Subcutaneous abdominal adipose tissue (tissue), 5 donors: ENCODE data around the gene RENBP.

Source experiments
- H3K27ac ChIP-seq: one replicate; pipeline ENCODE4 v1.7.0; 2013; ENCODE audit warnings: low read depth, mild to moderate bottlenecking, inconsistent platforms, low read length, moderate library complexity
- H3K27me3 ChIP-seq, 5 donors: one replicate each; pipeline ENCODE4 v1.7.0; 2013; ENCODE audit warnings: low read length in 5 of 5, inconsistent platforms in 1 of 5; ENCODE audit not compliant: control insufficient read depth in 5 of 5, insufficient read depth in 4 of 5
- H3K36me3 ChIP-seq, 5 donors: one replicate each; pipeline ENCODE4 v1.7.0; 2013; ENCODE audit warnings: low read length in 5 of 5; ENCODE audit not compliant: control insufficient read depth in 5 of 5, insufficient read depth in 5 of 5
- H3K4me1 ChIP-seq, 5 donors: one replicate each; pipeline ENCODE4 v1.7.0; 2013; ENCODE audit warnings: low read length in 5 of 5, mild to moderate bottlenecking in 3 of 5, moderate library complexity in 1 of 5; ENCODE audit not compliant: control insufficient read depth in 5 of 5, insufficient read depth in 5 of 5
- H3K4me3 ChIP-seq, 5 donors: one replicate each; pipeline ENCODE4 v1.7.0; 2013; ENCODE audit warnings: low read length in 5 of 5, low read depth in 1 of 5
- H3K9ac ChIP-seq, 5 donors: one replicate each; pipeline ENCODE4 v1.7.0; 2013; ENCODE audit warnings: low read length in 5 of 5, mild to moderate bottlenecking in 4 of 5, moderate library complexity in 3 of 5
- H3K9me3 ChIP-seq, 5 donors: one replicate each; pipeline ENCODE4 v1.7.0; 2013; ENCODE audit warnings: low read length in 5 of 5; ENCODE audit not compliant: control insufficient read depth in 5 of 5
- donor health status: healthy.
- donor health status: healthy.
- donor health status: healthy.
- donor health status: healthy.
- donor health status: healthy.

The RENBP gene

DNA sequence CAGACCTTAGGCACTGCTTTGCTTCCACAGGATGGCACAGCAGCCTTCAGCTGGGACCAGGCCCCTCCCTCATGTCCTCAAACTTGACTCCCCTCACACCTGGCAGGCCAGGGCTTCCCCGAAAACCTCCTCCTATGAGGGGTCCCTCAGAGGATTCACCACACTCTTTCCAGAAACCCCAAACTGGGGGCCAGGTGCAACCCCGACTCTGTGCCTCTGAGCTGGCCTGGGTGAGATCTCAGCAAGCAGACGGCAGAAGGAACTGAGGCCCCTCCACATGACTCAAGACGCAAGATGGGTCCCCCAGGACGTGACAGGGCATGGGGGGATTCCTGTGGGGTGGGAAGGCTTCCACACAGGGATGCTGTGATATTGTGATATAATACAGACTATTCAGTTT lies 21.0 kb upstream of the RENBP start:
- Histone ChIP-seq H3K9ac (no peak overlapping the region), H3K4me3 (no peak overlapping the region), H3K36me3 (peaks cover 0 to 45% (median 32%) of the 10 kb centered on the region in 5 donors), H3K4me1 (peaks cover 4 to 49% (median 42%) of the 10 kb centered on the region in 5 donors), H3K9me3 (no peaks in the 10 kb centered on the region), H3K27me3 (peaks cover 0 to 15% (median 10%) of the 10 kb centered on the region in 5 donors), H3K27ac (no peak overlapping the region)

DNA sequence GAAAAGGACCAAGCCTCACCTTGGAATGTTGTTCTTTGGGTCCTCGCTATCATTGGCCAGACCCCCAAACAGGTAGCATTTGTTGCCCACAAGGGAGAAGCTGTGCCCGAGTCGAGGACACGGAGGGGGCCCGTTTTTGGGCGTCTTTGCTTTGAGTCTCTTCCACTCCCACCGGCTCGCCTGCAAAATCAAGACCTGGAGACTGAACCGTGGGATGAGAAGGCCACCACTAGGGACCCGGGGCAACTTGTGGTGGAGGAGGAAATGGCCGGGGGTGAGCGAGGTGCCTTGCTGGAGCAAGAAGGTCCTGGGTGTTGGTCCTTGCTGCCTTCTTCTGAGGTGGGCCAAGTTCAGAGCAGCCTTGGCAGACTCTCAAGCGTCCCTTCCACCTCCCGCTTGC lies 19.7 kb upstream of the RENBP start:
- H3K36me3 ChIP-seq: peaks cover 0 to 58% (median 44%) of the 10 kb centered on the region in 5 donors
- H3K27ac ChIP-seq: no peak overlapping the region
- H3K9ac ChIP-seq: no peak overlapping the region
- no peak overlapping the region for H3K4me3 ChIP-seq
- peaks cover 0 to 13% (median 10%) of the 10 kb centered on the region in 5 donors for H3K27me3 ChIP-seq
- peaks cover 3 to 39% (median 34%) of the 10 kb centered on the region in 5 donors for H3K4me1 ChIP-seq
- H3K9me3 ChIP-seq: no peaks in the 10 kb centered on the region

- Histone ChIP-seq H3K36me3 (peaks cover 0 to 63% (median 49%) of the 10 kb centered on the region in 5 donors), H3K4me3 (no peak overlapping the region), H3K9ac (no peak overlapping the region), H3K27me3 (peaks cover 0 to 18% (median 10%) of the 10 kb centered on the region in 5 donors), H3K27ac (no peak overlapping the region), H3K4me1 (peaks cover 3 to 34% (median 29%) of the 10 kb centered on the region in 5 donors), H3K9me3 (no peaks in the 10 kb centered on the region)
Observed at GRCh38 chrX:153963546-153963945, 19.1 kb upstream of the RENBP start.

GRCh38 chrX:153961292-153961691 lies 16.8 kb upstream of the RENBP start:
- Histone ChIP-seq H3K9ac (no peak overlapping the region), H3K27me3 (peaks cover 0 to 19% (median 6%) of the 10 kb centered on the region in 5 donors), H3K4me1 (peaks cover 2 to 11% (median 6%) of the 10 kb centered on the region in 5 donors), H3K36me3 (peaks cover 0 to 83% (median 72%) of the 10 kb centered on the region in 5 donors), H3K9me3 (no peaks in the 10 kb centered on the region), H3K4me3 (no peak overlapping the region), H3K27ac (no peak overlapping the region)

DNA sequence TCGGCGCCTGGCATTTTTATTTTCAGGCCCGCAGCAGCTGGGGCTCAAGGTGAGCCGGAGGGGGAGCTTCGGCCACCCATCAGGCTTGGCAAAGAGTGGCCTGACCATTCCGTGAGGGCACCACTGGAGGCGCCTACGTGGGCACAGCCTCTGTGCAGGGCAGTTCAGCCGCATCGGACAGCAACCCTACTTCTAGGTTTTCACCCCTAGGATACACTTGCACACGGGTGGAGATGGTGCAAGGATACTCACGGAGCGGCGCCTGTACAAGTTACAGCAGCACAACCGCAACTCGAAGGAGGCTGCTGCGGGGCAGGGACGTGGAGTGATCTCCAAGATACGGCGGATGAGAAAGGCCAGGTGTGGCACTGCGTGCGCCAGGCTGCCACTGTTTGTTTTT lies 16.3 kb upstream of the RENBP start:
- peaks cover 0 to 88% (median 77%) of the 10 kb centered on the region in 5 donors for H3K36me3 ChIP-seq
- H3K27me3 ChIP-seq: peaks cover 0 to 19% (median 6%) of the 10 kb centered on the region in 5 donors
- no peak overlapping the region for H3K9ac ChIP-seq
- peaks cover 0 to 6% (median 1%) of the 10 kb centered on the region in 5 donors for H3K4me1 ChIP-seq
- H3K27ac ChIP-seq: no peak overlapping the region
- H3K9me3 ChIP-seq: no peaks in the 10 kb centered on the region
- no peak overlapping the region for H3K4me3 ChIP-seq

GRCh38 chrX:153960077-153960476 lies 15.6 kb upstream of the RENBP start:
- H3K9me3 ChIP-seq: no peaks in the 10 kb centered on the region
- H3K27me3 ChIP-seq: peaks cover 0 to 19% (median 8%) of the 10 kb centered on the region in 5 donors
- H3K4me3 ChIP-seq: no peak overlapping the region
- H3K9ac ChIP-seq: no peak overlapping the region
- H3K27ac ChIP-seq: no peak overlapping the region
- no peaks in the 10 kb centered on the region for H3K4me1 ChIP-seq
- H3K36me3 ChIP-seq: peaks cover 0 to 96% (median 84%) of the 10 kb centered on the region in 5 donors

GRCh38 chrX:153959649-153960048 lies 15.2 kb upstream of the RENBP start:
- Histone ChIP-seq H3K4me1 (no peaks in the 10 kb centered on the region), H3K9ac (no peak overlapping the region), H3K9me3 (no peaks in the 10 kb centered on the region), H3K4me3 (no peak overlapping the region), H3K27ac (no peak overlapping the region), H3K36me3 (peaks cover 0 to 100% (median 88%) of the 10 kb centered on the region in 5 donors), H3K27me3 (peaks cover 0 to 19% (median 5%) of the 10 kb centered on the region in 5 donors)

- Histone ChIP-seq H3K4me1 (no peaks in the 10 kb centered on the region), H3K27me3 (peaks cover 0 to 19% (median 5%) of the 10 kb centered on the region in 5 donors), H3K4me3 (no peak overlapping the region), H3K27ac (no peak overlapping the region), H3K36me3 (peaks cover 0 to 100% (median 97%) of the 10 kb centered on the region in 5 donors), H3K9me3 (no peaks in the 10 kb centered on the region), H3K9ac (no peak overlapping the region)
Observed at GRCh38 chrX:153958605-153959004, 14.2 kb upstream of the RENBP start.

- H3K9ac ChIP-seq: no peak overlapping the region
- no peaks in the 10 kb centered on the region for H3K9me3 ChIP-seq
- H3K4me1 ChIP-seq: no peaks in the 10 kb centered on the region
- H3K27me3 ChIP-seq: peaks cover 0 to 14% (median 5%) of the 10 kb centered on the region in 5 donors
- no peak overlapping the region for H3K27ac ChIP-seq
- peaks cover 0 to 98% (median 96%) of the 10 kb centered on the region in 5 donors for H3K36me3 ChIP-seq
- no peak overlapping the region for H3K4me3 ChIP-seq
Observed at GRCh38 chrX:153957224-153957623, 12.8 kb upstream of the RENBP start.

DNA sequence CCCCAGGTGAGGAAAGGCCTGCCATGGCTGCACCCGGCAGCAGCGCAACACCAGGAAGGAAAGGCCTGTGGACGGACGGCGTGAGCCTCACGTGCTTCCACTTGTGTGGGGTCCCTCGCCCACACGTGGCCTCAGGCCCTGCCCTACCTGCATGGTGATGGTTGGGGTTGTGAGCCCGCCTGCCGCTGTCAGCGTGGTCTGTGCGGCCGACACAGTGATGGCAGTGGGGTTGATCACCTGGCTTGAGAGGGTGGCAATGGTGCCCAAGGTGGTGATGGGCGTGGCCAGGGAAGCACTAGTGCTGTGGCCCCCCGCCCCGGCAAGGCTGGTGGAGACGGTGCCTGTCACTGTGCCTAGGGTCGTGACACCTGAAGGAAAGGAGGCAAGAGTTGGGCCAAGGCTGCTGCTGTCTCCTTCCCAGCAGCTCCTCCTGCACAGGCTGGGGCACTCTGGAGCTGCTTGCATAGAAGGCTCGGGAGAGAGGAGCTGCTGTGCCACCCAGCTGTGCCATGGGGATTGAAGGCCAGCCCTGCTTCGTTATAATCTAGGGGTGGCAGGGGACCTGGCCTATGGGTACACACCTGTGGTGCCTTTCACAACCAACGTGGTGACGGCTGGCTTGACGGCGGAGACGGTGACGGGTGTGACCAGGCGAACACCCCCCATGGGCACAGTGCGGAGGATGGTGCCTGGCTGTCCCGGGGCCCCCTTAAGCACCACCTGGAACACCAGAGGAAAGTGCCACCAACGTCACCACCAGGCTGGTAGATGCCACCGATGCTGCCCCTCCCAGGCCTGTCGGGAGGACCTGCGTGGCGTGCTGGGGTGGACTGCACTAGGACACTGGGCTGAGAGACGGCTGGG lies 11.8 kb upstream of the RENBP start:
- no peak overlapping the region for H3K27ac ChIP-seq
- peaks cover 0 to 12% (median 5%) of the 10 kb centered on the region in 5 donors for H3K27me3 ChIP-seq
- no peak overlapping the region for H3K9ac ChIP-seq
- H3K9me3 ChIP-seq: no peaks in the 10 kb centered on the region
- no peak overlapping the region for H3K4me3 ChIP-seq
- no peaks in the 10 kb centered on the region for H3K4me1 ChIP-seq
- peaks cover 0 to 98% (median 96%) of the 10 kb centered on the region in 5 donors for H3K36me3 ChIP-seq
